DND-41 (cell line): Measurements from ENCODE around the gene REEP6.

Experiments
- EZH2 ChIP-seq: IDR thresholded peaks from 3 replicates; pipeline ENCODE4 v1.6.1; 2012; ENCODE audit warnings: borderline replicate concordance, low read depth, mild to moderate bottlenecking, moderate library complexity, low read length, inconsistent platforms; ENCODE audit not compliant: severe bottlenecking
- TF ChIP-seq, protein P1 (sequence below): IDR thresholded peaks from 2 replicates; pipeline ENCODE4 v1.5.1; 2012; ENCODE audit warnings: borderline replicate concordance, low read length, moderate library complexity, mild to moderate bottlenecking; ENCODE audit not compliant: poor library complexity, severe bottlenecking; ENCODE audit errors: extremely low read depth

DNA sequence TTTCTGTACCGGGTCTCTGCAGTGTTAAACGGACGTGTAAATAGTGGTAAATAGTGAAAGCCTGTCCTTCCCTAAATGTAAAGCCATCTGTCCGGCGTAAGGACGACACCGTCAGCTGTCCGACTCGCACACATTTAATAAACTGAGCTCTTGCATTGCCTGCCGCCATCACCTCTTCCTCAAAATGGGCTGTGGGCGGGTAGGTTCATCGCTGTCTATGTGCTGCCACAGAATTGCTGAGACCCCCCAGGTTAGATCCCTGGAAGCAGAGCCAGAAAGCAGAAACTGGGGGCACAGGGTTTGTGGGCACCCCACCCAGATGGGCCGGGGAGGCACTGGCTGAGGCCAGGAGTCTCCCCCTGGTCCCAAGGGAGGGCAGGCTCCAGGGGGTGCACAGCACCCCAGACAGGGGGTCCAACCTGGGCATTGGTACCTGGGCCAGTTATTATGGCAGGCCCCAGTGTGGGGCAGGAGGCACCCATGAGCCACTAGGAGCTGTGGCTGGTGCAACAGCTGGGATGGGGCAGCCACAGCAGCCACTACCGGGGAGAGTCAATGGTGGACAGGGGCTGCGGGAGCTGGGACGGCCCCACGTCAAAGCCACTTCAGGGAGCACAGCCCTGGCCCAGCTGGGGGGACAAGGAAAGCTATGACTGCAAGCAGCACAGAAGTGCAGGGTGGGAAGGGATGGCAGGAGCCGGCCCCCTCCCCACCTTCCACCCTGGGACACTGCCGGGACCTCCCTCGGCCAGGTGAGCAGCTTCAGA is 17.7 kb upstream of the REEP6 start:
- TF ChIP-seq, protein P1, sequence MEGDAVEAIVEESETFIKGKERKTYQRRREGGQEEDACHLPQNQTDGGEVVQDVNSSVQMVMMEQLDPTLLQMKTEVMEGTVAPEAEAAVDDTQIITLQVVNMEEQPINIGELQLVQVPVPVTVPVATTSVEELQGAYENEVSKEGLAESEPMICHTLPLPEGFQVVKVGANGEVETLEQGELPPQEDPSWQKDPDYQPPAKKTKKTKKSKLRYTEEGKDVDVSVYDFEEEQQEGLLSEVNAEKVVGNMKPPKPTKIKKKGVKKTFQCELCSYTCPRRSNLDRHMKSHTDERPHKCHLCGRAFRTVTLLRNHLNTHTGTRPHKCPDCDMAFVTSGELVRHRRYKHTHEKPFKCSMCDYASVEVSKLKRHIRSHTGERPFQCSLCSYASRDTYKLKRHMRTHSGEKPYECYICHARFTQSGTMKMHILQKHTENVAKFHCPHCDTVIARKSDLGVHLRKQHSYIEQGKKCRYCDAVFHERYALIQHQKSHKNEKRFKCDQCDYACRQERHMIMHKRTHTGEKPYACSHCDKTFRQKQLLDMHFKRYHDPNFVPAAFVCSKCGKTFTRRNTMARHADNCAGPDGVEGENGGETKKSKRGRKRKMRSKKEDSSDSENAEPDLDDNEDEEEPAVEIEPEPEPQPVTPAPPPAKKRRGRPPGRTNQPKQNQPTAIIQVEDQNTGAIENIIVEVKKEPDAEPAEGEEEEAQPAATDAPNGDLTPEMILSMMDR: no peak
- no peak for TF ChIP-seq EZH2
